ENCODE data around the gene KRT74. TPM values are rescaled to one million over a fixed set of nuclear protein-coding genes. Genes with fewer than 3 reads are reported as not detected.

Gene KRT74
- total and polyA plus RNA-seq, 2 of the 13 experiments (the other 11 are each of a cell fraction or from before 2014, with no cell fraction given) = not detected

DNA sequence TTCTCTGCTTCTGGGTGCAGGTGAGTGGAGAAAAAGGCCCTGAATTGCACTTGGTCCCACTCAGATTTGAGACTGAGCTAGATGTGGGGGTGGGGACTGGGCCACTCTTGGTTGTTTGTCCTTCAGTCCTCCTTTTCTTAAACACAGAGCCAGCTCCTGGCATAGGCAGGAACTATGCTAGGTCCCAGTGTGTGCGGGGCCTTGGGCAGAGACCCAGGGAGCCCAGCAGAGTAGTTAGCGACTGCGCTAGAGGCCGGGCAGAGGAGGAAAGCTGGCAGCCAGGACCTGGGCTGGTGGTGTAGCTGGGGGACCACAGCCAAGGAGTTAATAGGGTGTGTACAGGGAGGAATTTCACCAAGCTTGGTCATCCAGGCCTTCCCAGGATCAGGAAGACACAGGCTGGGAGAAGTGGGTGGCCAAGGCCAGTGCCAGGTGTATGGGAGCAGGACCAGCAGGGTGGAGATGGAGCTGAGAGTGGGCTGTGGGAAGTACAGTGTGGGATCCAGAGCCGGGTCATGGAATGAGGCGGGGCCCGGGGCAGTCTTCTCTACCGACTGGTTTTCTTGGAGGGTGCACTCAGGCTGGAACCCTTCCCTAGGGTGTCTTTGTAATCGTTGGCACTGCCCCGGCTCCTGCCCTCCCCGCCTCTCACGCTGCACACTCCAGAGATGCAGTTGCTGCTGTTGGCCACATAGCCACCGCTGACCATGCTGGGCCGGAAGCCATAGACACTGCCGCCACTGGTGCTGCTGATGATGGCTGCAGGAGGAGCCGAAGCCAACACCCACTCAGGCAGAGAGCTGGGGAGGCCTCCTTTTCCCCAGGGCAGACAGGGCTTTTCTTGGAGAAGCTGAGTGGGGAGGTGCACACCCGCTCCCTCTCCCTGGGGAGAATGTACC is 29.4 kb downstream of the KRT74 start (continued):
- TF ChIP-seq, protein P1, sequence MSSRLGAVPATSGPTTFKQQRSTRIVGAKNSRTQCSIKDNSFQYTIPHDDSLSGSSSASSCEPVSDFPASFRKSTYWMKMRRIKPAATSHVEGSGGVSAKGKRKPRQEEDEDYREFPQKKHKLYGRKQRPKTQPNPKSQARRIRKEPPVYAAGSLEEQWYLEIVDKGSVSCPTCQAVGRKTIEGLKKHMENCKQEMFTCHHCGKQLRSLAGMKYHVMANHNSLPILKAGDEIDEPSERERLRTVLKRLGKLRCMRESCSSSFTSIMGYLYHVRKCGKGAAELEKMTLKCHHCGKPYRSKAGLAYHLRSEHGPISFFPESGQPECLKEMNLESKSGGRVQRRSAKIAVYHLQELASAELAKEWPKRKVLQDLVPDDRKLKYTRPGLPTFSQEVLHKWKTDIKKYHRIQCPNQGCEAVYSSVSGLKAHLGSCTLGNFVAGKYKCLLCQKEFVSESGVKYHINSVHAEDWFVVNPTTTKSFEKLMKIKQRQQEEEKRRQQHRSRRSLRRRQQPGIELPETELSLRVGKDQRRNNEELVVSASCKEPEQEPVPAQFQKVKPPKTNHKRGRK (CRISPR knock-in tag; IDR thresholded peaks at IDR 0.05) = no peak
- TF ChIP-seq, protein P2, sequence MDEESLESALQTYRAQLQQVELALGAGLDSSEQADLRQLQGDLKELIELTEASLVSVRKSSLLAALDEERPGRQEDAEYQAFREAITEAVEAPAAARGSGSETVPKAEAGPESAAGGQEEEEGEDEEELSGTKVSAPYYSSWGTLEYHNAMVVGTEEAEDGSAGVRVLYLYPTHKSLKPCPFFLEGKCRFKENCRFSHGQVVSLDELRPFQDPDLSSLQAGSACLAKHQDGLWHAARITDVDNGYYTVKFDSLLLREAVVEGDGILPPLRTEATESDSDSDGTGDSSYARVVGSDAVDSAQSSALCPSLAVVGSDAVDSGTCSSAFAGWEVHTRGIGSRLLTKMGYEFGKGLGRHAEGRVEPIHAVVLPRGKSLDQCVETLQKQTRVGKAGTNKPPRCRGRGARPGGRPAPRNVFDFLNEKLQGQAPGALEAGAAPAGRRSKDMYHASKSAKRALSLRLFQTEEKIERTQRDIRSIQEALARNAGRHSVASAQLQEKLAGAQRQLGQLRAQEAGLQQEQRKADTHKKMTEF (CRISPR knock-in tag; IDR thresholded peaks at IDR 0.05) = no peak
- TF ChIP-seq ZNF317 (CRISPR knock-in tag; IDR thresholded peaks at IDR 0.05) (no peak), NR2F6 (IDR thresholded peaks at IDR 0.05) (no peak), NR2F6 (CRISPR knock-in tag; IDR thresholded peaks at IDR 0.05) (no peak), ZNF614 (CRISPR knock-in tag; IDR thresholded peaks at IDR 0.05; ENCODE audit: borderline replicate concordance) (no peak), REL (CRISPR knock-in tag; conservative IDR thresholded peaks at IDR 0.05) (no peak)
- TF ChIP-seq, protein P3, sequence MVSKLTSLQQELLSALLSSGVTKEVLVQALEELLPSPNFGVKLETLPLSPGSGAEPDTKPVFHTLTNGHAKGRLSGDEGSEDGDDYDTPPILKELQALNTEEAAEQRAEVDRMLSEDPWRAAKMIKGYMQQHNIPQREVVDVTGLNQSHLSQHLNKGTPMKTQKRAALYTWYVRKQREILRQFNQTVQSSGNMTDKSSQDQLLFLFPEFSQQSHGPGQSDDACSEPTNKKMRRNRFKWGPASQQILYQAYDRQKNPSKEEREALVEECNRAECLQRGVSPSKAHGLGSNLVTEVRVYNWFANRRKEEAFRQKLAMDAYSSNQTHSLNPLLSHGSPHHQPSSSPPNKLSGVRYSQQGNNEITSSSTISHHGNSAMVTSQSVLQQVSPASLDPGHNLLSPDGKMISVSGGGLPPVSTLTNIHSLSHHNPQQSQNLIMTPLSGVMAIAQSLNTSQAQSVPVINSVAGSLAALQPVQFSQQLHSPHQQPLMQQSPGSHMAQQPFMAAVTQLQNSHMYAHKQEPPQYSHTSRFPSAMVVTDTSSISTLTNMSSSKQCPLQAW (CRISPR knock-in tag; IDR thresholded peaks at IDR 0.05) = no peak

Measured in HepG2 (cell line).